HEK293 (cell line): ENCODE data around the gene CDH18.

Source experiments
- CTCF ChIA-PET: fragments of 350-600 bp; formaldehyde crosslinking; extraction: SDS; loops from one replicate; lab custom pipeline; 2021; ENCODE audit warnings: antibody characterized with exemption; lab: Yijun Ruan, JAX
- POLR2A ChIA-PET: fragments of 300-600 bp; formaldehyde crosslinking; extraction: SDS; loops from one replicate; lab custom pipeline; 2020; ENCODE audit warnings: antibody characterized with exemption, inconsistent platforms; lab: Yijun Ruan, JAX
- H3K27ac ChIP-seq: fragments of 200-500 bp; sonication (Bioruptor generic); 2 replicates; pipeline ENCODE4 v1.5.1; 2014; ENCODE audit warnings: low read depth, low read length, control low read depth, inconsistent platforms; ENCODE audit errors: extremely low read depth
- H3K36me3 ChIP-seq, 2 experiments: fragments of 200-500 bp in 1 of 2; sonication (Bioruptor generic) in 1 of 2; 1 replicate in 1 of 2; 2 replicates in 1 of 2; pipeline ENCODE4 v1.5.1; 2014 to 2017; ENCODE audit warnings: inconsistent platforms in 2 of 2, low read length in 2 of 2; ENCODE audit not compliant: control insufficient read depth in 2 of 2, insufficient read depth in 1 of 2
- H3K4me1 ChIP-seq: fragments of 200-500 bp; sonication (Bioruptor generic); 2 replicates; pipeline ENCODE4 v1.5.1; 2014; ENCODE audit warnings: mild to moderate bottlenecking, low read length, inconsistent platforms; ENCODE audit not compliant: control insufficient read depth, insufficient read depth
- H3K4me3 ChIP-seq: 2 replicates; pipeline ENCODE4 v1.5.1; 2011; ENCODE audit warnings: low read depth, mild to moderate bottlenecking, control low read depth, low read length, moderate library complexity
- H3K9me3 ChIP-seq: fragments of 200-500 bp; sonication (Bioruptor generic); 2 replicates; pipeline ENCODE4 v1.5.1; 2014; ENCODE audit warnings: low read depth, low read length, inconsistent platforms; ENCODE audit not compliant: control insufficient read depth, insufficient read depth
- GLI2 ChIP-seq: fragments of 450-650 bp; formaldehyde crosslinking; IDR thresholded peaks from 2 replicates; pipeline ENCODE4; 2017; ENCODE audit warnings: missing biosample characterization, missing genetic modification characterization, low read depth, borderline replicate concordance
- GLIS2 ChIP-seq: fragments of 450-650 bp; formaldehyde crosslinking; IDR thresholded peaks from 2 replicates; pipeline ENCODE4 v1.5.1; 2016; ENCODE audit warnings: missing biosample characterization, missing genetic modification characterization
- HOXC10 ChIP-seq: sonication (generic); formaldehyde crosslinking; IDR thresholded peaks from 2 replicates; pipeline ENCODE4 v1.8.1; 2023; ENCODE audit warnings: mild to moderate bottlenecking, missing genetic modification reagents
- PRDM2 ChIP-seq: fragments of 450-650 bp; formaldehyde crosslinking; IDR thresholded peaks from 2 replicates; pipeline ENCODE4 v1.5.1; 2016; ENCODE audit warnings: missing biosample characterization, missing genetic modification characterization, borderline replicate concordance
- ZBTB11 ChIP-seq: fragments of 450-650 bp; formaldehyde crosslinking; conservative IDR thresholded peaks from 2 replicates; pipeline ENCODE4 v1.5.1; 2016; ENCODE audit warnings: low read depth, missing biosample characterization, missing genetic modification characterization
- ZBTB44 ChIP-seq: fragments of 450-650 bp; IDR thresholded peaks from 2 replicates; pipeline ENCODE4 v1.5.1; 2018; ENCODE audit warnings: missing biosample characterization, mild to moderate bottlenecking, missing genetic modification characterization
- ZEB2 ChIP-seq: fragments of 450-650 bp; formaldehyde crosslinking; IDR thresholded peaks from 2 replicates; pipeline ENCODE4 v1.5.1; 2016; ENCODE audit warnings: missing biosample characterization, missing genetic modification characterization
- ZNF10 ChIP-seq: fragments of 450-650 bp; formaldehyde crosslinking; IDR thresholded peaks from 2 replicates; pipeline ENCODE4 v1.5.1; 2017; ENCODE audit warnings: missing biosample characterization, missing genetic modification characterization
- ZNF146 ChIP-seq: fragments of 450-650 bp; formaldehyde crosslinking; IDR thresholded peaks from 2 replicates; pipeline ENCODE4 v1.5.1; 2016; ENCODE audit warnings: missing biosample characterization, missing genetic modification characterization
- ZNF366 ChIP-seq: fragments of 450-650 bp; formaldehyde crosslinking; conservative IDR thresholded peaks from 2 replicates; pipeline ENCODE4 v1.5.1; 2016; ENCODE audit warnings: missing biosample characterization, missing genetic modification characterization
- ZNF785 ChIP-seq: fragments of 450-650 bp; formaldehyde crosslinking; IDR thresholded peaks from 2 replicates; pipeline ENCODE4 v1.5.1; 2016; ENCODE audit warnings: missing biosample characterization, missing genetic modification characterization

The CDH18 gene

GRCh38 chr5:19891658-19892057 is 96.3 kb downstream of the CDH18 start (continued):
- TF ChIP-seq GLIS2 (tag by site-specific recombination) (no peak), PRDM2 (tag by site-specific recombination) (no peak), HOXC10 (CRISPR knock-in tag) (no peak), ZBTB44 (tag by site-specific recombination) (no peak), ZBTB11 (tag by site-specific recombination) (no peak)
- TF ChIP-seq, all 188 proteins: peak for 0

- Histone ChIP-seq H3K4me3 (no peak overlapping the region), H3K36me3 (no peaks in the 10 kb centered on the region), H3K27ac (no peak overlapping the region), H3K9me3 (no peaks in the 10 kb centered on the region), H3K4me1 (peaks cover 4% of the 10 kb centered on the region; the same call in 1 of the 2 replicates)
- TF ChIP-seq ZBTB44 (tag by site-specific recombination) (no peak), ZNF10 (tag by site-specific recombination) (no peak), ZEB2 (no peak), ZNF366 (tag by site-specific recombination) (no peak), ZNF146 (no peak), ZNF785 (tag by site-specific recombination) (no peak), GLI2 (no peak)
- CTCF ChIA-PET: no interaction called here
- POLR2A ChIA-PET: no interaction called here
Observed at GRCh38 chr5:19886123-19886917, 101.7 kb downstream of the CDH18 start.
